ENCODE results near the gene PRIM1.

GRCh38 chr12:56758728-56759262 lies 6.7 kb upstream of the PRIM1 start:
- TF ChIP-seq EP300 (IDR thresholded peaks at IDR 0.05), result no peak
- TF ChIP-seq CTCF (IDR thresholded peaks at IDR 0.05), result no peak
